Breast epithelium (tissue), 4 donors: Measurements from ENCODE around the gene MAD1L1. TPM values are rescaled to one million over a fixed set of nuclear protein-coding genes. Genes with fewer than 3 reads are reported as not detected.

ENCODE experiments used
- DNase-seq, 2 donors: peaks; one replicate each; pipeline ENCODE4 v3.0.0-alpha.2; 2019; ENCODE audit warnings: low spot score in 2 of 2
- H3K27ac ChIP-seq, 2 donors: fragments of 200-600 bp; sonication (generic) in 1 of 2; one replicate each; pipeline ENCODE4 v1.5.1; 2016 to 2019; ENCODE audit warnings: mild to moderate bottlenecking in 1 of 2
- H3K27me3 ChIP-seq, 2 donors: fragments of 200-600 bp; sonication (generic) in 1 of 2; one replicate each; pipeline versions ENCODE4 v1.5.1 to v1.6.0; 2017 to 2019; ENCODE audit warnings: control low read depth in 1 of 2, mild to moderate bottlenecking in 1 of 2
- H3K36me3 ChIP-seq: fragments of 200-600 bp; one replicate; pipeline ENCODE4 v1.5.1; 2019
- H3K4me1 ChIP-seq, 2 donors: fragments of 200-600 bp; sonication (generic); one replicate each; pipeline ENCODE4 v1.5.1; 2016 to 2019; ENCODE audit warnings: control low read depth in 1 of 2
- H3K4me3 ChIP-seq, 3 donors: fragments of 200-600 bp; sonication (generic); 1 replicate in 2 of 3; 2 replicates in 1 of 3; pipeline ENCODE4 v1.5.1; 2016 to 2019; ENCODE audit warnings: mild to moderate bottlenecking in 3 of 3, moderate library complexity in 2 of 3
- H3K9me3 ChIP-seq, 2 donors: fragments of 200-600 bp; sonication (generic) in 1 of 2; one replicate each; pipeline ENCODE4 v1.5.1; 2016 to 2019; ENCODE audit warnings: control low read depth in 1 of 2
- POLR2A ChIP-seq: fragments of 450-650 bp; IDR thresholded peaks from one replicate; pipeline ENCODE4 v1.6.1; 2016; ENCODE audit warnings: antibody characterized with exemption, mild to moderate bottlenecking, moderate library complexity
- POLR2AphosphoS5 ChIP-seq, 3 donors: sonication (generic); formaldehyde crosslinking; IDR thresholded peaks; one replicate each; pipeline ENCODE4 v1.6.1; 2017; ENCODE audit warnings: antibody characterized with exemption in 3 of 3
- intact Hi-C: fragments of 100-400 bp; cut with DNase I; formaldehyde crosslinking; loops from one replicate; pipeline ENCODE4 v1.15.1; 2023; ENCODE audit warnings: low total_unique reads
- total RNA-seq, 3 donors: library from RNA; depleted of rRNA; stranded (reverse); fragments of >200 nt; gene quantifications; one replicate each; pipeline ENCODE4 v1.1.0, GENCODE V29; 2016
- TF ChIP-seq, protein P1 (sequence below), 3 donors: fragments of 450-650 bp; IDR thresholded peaks; one replicate each; pipeline ENCODE4 v1.5.1; 2016 to 2017; ENCODE audit warnings: antibody characterized with exemption in 3 of 3, mild to moderate bottlenecking in 3 of 3, moderate library complexity in 3 of 3

MAD1L1 gene
- total RNA-seq, 3 donors from 2014 or later: 27.7 to 33.9 (median 28.8) TPM

DNA sequence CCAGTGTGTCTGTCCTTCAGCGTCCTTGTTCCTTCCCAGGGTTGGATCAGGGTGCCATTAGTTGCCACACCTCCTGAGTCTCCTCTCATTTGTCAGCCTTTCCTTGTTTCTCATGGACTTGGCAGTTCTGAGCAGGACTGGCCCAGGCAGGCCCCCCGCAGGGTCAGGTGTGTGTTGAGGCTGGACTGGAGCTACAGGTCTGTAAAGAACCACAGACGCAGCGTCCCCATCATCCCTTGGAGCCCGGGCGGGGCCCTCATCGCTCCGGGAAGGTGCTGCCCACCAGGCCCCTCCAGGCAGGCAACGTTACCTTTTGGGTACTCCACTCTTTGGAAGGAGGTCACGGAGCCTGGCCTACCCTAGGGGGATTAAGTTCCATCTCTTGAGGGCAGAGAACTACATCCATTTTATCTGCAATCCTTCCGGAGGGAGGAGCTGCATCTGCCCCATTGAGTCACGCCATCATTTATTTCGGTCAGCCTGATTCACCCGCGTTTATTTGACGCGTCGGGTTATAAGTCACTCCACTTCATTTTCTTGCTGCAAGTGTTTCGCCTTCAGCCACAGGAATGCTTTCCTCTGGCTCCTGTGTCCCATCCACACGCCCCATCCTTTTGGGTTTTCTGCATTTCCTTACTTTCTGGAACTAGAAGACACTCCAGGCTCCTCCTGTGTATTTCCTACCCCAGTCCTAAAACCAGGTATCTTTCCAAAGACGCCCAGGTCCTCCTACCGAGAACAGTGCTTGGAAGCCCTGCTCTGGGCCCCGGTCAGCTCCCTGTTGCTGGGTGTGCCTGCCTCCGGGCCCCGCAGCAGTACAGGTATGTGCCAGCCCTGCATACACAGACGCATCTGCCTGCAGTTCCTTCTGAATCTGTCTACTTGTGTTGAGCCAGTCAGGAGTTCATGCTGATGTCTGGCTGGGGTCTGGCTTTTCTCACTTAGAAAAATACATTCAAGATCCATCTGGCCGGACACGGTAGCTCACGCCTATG, 141.9 kb downstream of the MAD1L1 start:
- no peaks in the 10 kb centered on the region for H3K36me3 ChIP-seq
- intact Hi-C loops: no loop called here
- no peaks in the 10 kb centered on the region for H3K9me3 ChIP-seq
- no peak overlapping the region for H3K4me3 ChIP-seq
- no peaks in the 10 kb centered on the region for H3K4me1 ChIP-seq
- no peak for DNase-seq
- no peak overlapping the region for H3K27ac ChIP-seq
- TF ChIP-seq POLR2AphosphoS5 (IDR thresholded peaks at IDR 0.05) (no peak), POLR2A (no peak)
- TF ChIP-seq, protein P1, sequence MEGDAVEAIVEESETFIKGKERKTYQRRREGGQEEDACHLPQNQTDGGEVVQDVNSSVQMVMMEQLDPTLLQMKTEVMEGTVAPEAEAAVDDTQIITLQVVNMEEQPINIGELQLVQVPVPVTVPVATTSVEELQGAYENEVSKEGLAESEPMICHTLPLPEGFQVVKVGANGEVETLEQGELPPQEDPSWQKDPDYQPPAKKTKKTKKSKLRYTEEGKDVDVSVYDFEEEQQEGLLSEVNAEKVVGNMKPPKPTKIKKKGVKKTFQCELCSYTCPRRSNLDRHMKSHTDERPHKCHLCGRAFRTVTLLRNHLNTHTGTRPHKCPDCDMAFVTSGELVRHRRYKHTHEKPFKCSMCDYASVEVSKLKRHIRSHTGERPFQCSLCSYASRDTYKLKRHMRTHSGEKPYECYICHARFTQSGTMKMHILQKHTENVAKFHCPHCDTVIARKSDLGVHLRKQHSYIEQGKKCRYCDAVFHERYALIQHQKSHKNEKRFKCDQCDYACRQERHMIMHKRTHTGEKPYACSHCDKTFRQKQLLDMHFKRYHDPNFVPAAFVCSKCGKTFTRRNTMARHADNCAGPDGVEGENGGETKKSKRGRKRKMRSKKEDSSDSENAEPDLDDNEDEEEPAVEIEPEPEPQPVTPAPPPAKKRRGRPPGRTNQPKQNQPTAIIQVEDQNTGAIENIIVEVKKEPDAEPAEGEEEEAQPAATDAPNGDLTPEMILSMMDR (IDR thresholded peaks at IDR 0.05): no peak
- H3K27me3 ChIP-seq: no peaks in the 10 kb centered on the region

DNA sequence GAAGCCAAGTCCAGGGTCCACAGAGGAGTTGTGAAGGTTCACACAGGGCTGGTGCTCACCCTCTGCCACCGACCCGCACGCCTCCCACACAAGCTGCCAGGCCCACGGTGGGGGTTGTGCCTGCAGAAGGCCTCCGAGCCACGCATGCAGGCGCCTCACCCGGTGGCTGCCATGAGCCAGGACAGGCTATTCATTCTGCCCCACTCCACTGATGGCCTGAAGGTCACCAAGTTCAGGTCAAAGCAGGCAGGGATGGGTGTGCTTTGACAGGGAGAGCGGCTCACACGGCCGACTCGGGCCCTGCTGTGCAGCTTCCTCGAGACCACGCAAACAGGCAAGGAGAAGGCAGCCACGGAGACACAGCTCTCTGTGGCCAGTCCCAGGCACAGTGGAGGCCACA, 143.9 kb downstream of the MAD1L1 start:
- TF ChIP-seq POLR2A (no peak), POLR2AphosphoS5 (IDR thresholded peaks at IDR 0.05) (no peak)
- TF ChIP-seq, protein P1 (IDR thresholded peaks at IDR 0.05): no peak
- Histone ChIP-seq H3K4me1 (no peaks in the 10 kb centered on the region), H3K9me3 (no peaks in the 10 kb centered on the region), H3K27ac (no peak overlapping the region), H3K4me3 (no peak overlapping the region), H3K36me3 (no peaks in the 10 kb centered on the region), H3K27me3 (no peaks in the 10 kb centered on the region)
- intact Hi-C loops: no loop called here
- no peak for DNase-seq

DNA sequence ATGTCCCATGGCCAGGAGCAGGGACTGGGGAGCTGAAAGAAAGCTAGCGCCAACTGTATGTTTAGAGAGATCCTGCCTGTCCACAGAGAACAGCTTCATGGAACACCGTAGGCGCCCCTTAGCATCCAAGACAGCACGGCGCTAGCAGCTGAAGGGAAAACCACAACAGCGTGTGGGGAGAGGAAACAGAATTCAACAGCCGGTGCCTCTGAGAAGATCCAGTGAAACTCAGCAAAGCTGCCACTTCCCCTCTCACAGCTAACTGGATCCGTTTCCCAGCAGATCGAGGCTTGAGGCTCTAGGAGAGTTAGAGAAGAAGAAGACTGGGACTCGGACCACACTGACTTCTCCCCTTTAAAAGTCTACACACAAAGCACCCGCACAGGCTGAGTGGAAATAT, 145.0 kb downstream of the MAD1L1 start:
- TF ChIP-seq POLR2AphosphoS5 (IDR thresholded peaks at IDR 0.05): no peak
- TF ChIP-seq, protein P1 (IDR thresholded peaks at IDR 0.05): no peak
- no peak for TF ChIP-seq POLR2A
- intact Hi-C loops: no loop called here

DNA sequence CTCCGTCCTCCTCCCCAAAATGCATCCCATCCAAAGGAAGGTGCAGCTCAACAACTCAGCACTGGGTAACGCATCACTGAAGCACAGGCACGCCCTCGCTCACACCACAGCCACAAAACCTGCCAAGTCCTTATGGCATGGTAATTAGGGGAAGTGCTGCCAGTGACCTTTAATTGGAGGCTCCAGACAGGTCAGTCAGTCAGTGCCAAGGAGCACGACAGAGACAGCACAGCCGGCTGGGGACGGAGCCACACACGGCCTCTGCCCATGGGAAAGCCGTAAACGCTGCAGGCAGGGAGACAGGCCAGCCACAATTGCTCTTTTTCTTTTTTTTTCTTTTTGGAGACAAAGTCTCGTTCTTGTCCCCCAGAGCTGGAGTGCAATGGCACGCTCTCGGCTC, 146.5 kb downstream of the MAD1L1 start:
- DNase-seq: no peak
- TF ChIP-seq POLR2AphosphoS5 (IDR thresholded peaks at IDR 0.05) (no peak), POLR2A (no peak)
- TF ChIP-seq, protein P1 (IDR thresholded peaks at IDR 0.05): no peak
- Histone ChIP-seq H3K27ac (no peak overlapping the region), H3K4me1 (no peaks in the 10 kb centered on the region), H3K36me3 (no peaks in the 10 kb centered on the region), H3K4me3 (no peak overlapping the region), H3K9me3 (no peaks in the 10 kb centered on the region), H3K27me3 (no peaks in the 10 kb centered on the region)
- intact Hi-C loops: no loop called here

More for the DNA sequence above, 145.0 kb downstream of the MAD1L1 start:
- H3K27ac ChIP-seq: no peak overlapping the region
- no peak for DNase-seq
- no peaks in the 10 kb centered on the region for H3K9me3 ChIP-seq
- no peak overlapping the region for H3K4me3 ChIP-seq
- no peaks in the 10 kb centered on the region for H3K4me1 ChIP-seq
- H3K36me3 ChIP-seq: no peaks in the 10 kb centered on the region
- H3K27me3 ChIP-seq: no peaks in the 10 kb centered on the region

DNA sequence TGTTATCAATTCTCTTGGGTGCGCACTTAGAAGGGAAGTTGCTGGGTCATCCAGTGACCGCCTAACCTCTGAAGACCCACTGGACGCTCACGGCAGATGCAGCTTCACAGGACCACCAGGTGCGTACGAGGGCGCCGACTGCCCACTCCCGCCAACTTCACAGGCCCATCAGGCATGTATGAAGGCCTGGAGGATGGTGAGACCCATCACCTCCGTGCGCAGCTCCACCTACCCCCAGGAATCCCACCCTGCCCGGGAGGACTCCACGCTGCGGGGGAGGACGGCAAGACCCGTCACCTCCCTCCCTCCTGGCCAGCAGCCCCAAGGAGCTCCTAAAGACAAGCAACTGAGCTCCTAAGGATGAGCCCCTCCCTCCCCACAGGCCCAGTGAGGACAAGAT, 146.9 kb downstream of the MAD1L1 start:
- Histone ChIP-seq H3K9me3 (no peaks in the 10 kb centered on the region), H3K27ac (no peak overlapping the region), H3K4me1 (no peaks in the 10 kb centered on the region), H3K4me3 (no peak overlapping the region), H3K27me3 (no peaks in the 10 kb centered on the region), H3K36me3 (no peaks in the 10 kb centered on the region)
- DNase-seq: no peak
- intact Hi-C loops: no loop called here
- TF ChIP-seq POLR2AphosphoS5 (IDR thresholded peaks at IDR 0.05) (no peak), POLR2A (no peak)
- TF ChIP-seq, protein P1 (IDR thresholded peaks at IDR 0.05): no peak
